DND-41 (cell line): Measurements from ENCODE around the gene MTURN.

ENCODE experiments used
- EZH2 ChIP-seq: IDR thresholded peaks from 3 replicates; pipeline ENCODE4 v1.6.1; 2012; ENCODE audit warnings: borderline replicate concordance, low read depth, mild to moderate bottlenecking, moderate library complexity, low read length, inconsistent platforms; ENCODE audit not compliant: severe bottlenecking
- TF ChIP-seq, protein P1 (sequence below): IDR thresholded peaks from 2 replicates; pipeline ENCODE4 v1.5.1; 2012; ENCODE audit warnings: borderline replicate concordance, low read length, moderate library complexity, mild to moderate bottlenecking; ENCODE audit not compliant: poor library complexity, severe bottlenecking; ENCODE audit errors: extremely low read depth

DNA sequence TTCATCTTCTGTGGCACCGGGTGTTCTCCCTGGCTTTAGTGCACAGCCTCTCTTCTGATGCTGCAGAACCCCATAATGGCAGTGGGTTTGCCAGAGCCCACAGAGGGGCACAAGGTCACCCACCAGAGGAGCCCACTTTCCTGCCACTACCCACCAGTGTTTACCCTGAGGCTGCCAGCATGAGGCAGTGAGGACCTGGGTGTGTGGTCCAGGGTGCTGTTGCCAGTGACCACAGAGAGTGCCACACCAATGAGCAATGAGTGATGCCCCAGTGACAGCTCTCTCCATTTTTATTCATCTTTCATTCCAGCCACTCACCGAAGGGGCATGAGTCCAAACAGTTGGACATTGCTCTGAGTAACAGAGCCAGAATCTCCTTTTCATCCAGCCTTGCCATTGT lies 34.8 kb downstream of the MTURN start:
- TF ChIP-seq, protein P1, sequence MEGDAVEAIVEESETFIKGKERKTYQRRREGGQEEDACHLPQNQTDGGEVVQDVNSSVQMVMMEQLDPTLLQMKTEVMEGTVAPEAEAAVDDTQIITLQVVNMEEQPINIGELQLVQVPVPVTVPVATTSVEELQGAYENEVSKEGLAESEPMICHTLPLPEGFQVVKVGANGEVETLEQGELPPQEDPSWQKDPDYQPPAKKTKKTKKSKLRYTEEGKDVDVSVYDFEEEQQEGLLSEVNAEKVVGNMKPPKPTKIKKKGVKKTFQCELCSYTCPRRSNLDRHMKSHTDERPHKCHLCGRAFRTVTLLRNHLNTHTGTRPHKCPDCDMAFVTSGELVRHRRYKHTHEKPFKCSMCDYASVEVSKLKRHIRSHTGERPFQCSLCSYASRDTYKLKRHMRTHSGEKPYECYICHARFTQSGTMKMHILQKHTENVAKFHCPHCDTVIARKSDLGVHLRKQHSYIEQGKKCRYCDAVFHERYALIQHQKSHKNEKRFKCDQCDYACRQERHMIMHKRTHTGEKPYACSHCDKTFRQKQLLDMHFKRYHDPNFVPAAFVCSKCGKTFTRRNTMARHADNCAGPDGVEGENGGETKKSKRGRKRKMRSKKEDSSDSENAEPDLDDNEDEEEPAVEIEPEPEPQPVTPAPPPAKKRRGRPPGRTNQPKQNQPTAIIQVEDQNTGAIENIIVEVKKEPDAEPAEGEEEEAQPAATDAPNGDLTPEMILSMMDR: no peak
- no peak for TF ChIP-seq EZH2
